ENCODE measurements around the gene STK11IP.

- TF ChIP-seq POLR2A (IDR thresholded peaks at IDR 0.05) = no peak
- TF ChIP-seq, protein P1, sequence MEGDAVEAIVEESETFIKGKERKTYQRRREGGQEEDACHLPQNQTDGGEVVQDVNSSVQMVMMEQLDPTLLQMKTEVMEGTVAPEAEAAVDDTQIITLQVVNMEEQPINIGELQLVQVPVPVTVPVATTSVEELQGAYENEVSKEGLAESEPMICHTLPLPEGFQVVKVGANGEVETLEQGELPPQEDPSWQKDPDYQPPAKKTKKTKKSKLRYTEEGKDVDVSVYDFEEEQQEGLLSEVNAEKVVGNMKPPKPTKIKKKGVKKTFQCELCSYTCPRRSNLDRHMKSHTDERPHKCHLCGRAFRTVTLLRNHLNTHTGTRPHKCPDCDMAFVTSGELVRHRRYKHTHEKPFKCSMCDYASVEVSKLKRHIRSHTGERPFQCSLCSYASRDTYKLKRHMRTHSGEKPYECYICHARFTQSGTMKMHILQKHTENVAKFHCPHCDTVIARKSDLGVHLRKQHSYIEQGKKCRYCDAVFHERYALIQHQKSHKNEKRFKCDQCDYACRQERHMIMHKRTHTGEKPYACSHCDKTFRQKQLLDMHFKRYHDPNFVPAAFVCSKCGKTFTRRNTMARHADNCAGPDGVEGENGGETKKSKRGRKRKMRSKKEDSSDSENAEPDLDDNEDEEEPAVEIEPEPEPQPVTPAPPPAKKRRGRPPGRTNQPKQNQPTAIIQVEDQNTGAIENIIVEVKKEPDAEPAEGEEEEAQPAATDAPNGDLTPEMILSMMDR (IDR thresholded peaks at IDR 0.05) = no peak
Observed at GRCh38 chr2:219625179-219625578, 27.5 kb downstream of the STK11IP start.

Data from tibial nerve (tissue), 3 donors.